Left cardiac atrium (tissue), 4 donors: ENCODE data around the gene SUMF2. TPM values are rescaled to one million over a fixed set of nuclear protein-coding genes. Genes with fewer than 3 reads are reported as not detected.
"Not testable (repeated sequence)": the region's sequence is repeated elsewhere in the genome, so short reads cannot be mapped to it uniquely, and the experiment has no call there.

Source experiments
- ATAC-seq, 2 donors: fragments of 200-7000 bp; cut with Tn5 transposase; one replicate each; pipeline ENCODE4 v1.9.1; 2020; ENCODE audit warnings: mild to moderate bottlenecking in 2 of 2, moderate library complexity in 2 of 2
- DNase-seq: peaks from one replicate; pipeline ENCODE4 v3.0.0-alpha.2; 2020
- intact Hi-C, 2 donors: fragments of 100-400 bp; cut with DNase I; formaldehyde crosslinking; loops; one replicate each; pipeline versions ENCODE4 v1.14.1 to v1.15.1; 2022 to 2023
- long read RNA-seq: library from polyadenylated mRNA; unstranded; transcript quantifications from one replicate; pipeline ENCODE4 v2.0.0, GENCODE V29; 2021
- total RNA-seq, 2 donors: library from RNA; stranded (reverse); fragmentation: NEBNext Ultra II Directional; extraction: Animal tissue kit (Norgen Biotek cat#: 25700); gene quantifications; one replicate each; pipeline ENCODE4 v1.2.1, GENCODE V29; 2021
- donor health status: DM: no; HTN: yes; CAD: no.
- donor health status: DM: no; HTN: yes; CAD: no; lungs with severe emphysema.
- donor health status: DM: yes; HTN: yes; CAD: no.
- donor health status: Dilated cardiomyopathy.

SUMF2 gene
- 10 to 100 TPM; 50.6 to 52.5 TPM for total RNA-seq
- long read RNA-seq, transcript SUMF2-208 (9 exons, 2,052 nt), result major isoform, 58 of 77 reads
- long read RNA-seq, partial matches to known transcripts, result 4 of 77 reads
- long read RNA-seq, other reads (novel, unspliced or antisense), result 6 of 77 reads

- DNase-seq, result peak; percentile 93
- intact Hi-C loops, result no loop called here
- ATAC-seq, result peak; percentile 99
These were observed at the start of gene SUMF2 for GRCh38 chr7:56063882-56064625. TSS of gene SUMF2 (plus strand) at chr7:56064286. CDS start at chr7:56064312, 26 bp downstream.

GRCh38 chr7:56017015-56017414 lies 47.1 kb upstream of the SUMF2 start:
- DNase-seq, ATAC-seq, intact Hi-C loops: not testable (repeated sequence)

- ATAC-seq, result no peak
- intact Hi-C loops, result no loop called here
- DNase-seq, result no peak
These were observed 44.6 kb upstream of the SUMF2 start for GRCh38 chr7:56019501-56019900.

- intact Hi-C loops, result no loop called here
These were observed 40.6 kb upstream of the SUMF2 start for GRCh38 chr7:56023500-56023899.

GRCh38 chr7:56026538-56026937 lies 37.5 kb upstream of the SUMF2 start:
- ATAC-seq, result no peak
- intact Hi-C loops, result no loop called here
- no peak for DNase-seq

More at GRCh38 chr7:56023500-56023899, 40.6 kb upstream of the SUMF2 start:
- ATAC-seq, result no peak
- DNase-seq, result no peak

- intact Hi-C loops, result no loop called here
- no peak for DNase-seq
- ATAC-seq, result no peak
These were observed 35.0 kb upstream of the SUMF2 start for GRCh38 chr7:56028942-56029630.

- no peak for DNase-seq
- intact Hi-C loops, result no loop called here
- no peak for ATAC-seq
These were observed 33.7 kb upstream of the SUMF2 start for GRCh38 chr7:56030340-56030739.

GRCh38 chr7:56031556-56031955 lies 32.5 kb upstream of the SUMF2 start:
- intact Hi-C loops, DNase-seq: not testable (repeated sequence)

GRCh38 chr7:56032578-56032977 lies 31.5 kb upstream of the SUMF2 start:
- intact Hi-C loops, DNase-seq, ATAC-seq: not testable (repeated sequence)

More at GRCh38 chr7:56031556-56031955, 32.5 kb upstream of the SUMF2 start:
- not testable (repeated sequence) for ATAC-seq

GRCh38 chr7:56033671-56034432 lies 30.2 kb upstream of the SUMF2 start:
- intact Hi-C loops, result no loop called here
- DNase-seq, result peak; percentile 52
- ATAC-seq, result peak; percentile 85 to 96

GRCh38 chr7:56040730-56041129 lies 23.4 kb upstream of the SUMF2 start:
- ATAC-seq, result no peak
- DNase-seq, result no peak
- intact Hi-C loops, result loop anchor here in 1 of 2 donors (10.0 kb wide), 1 partner anchor 64 kb away; the partner anchor contains the start of gene CHCHD2

GRCh38 chr7:56045758-56046157 lies 18.3 kb upstream of the SUMF2 start:
- ATAC-seq, DNase-seq: not testable (repeated sequence)
- intact Hi-C loops, result loop anchor here in 1 of 2 donors (10.0 kb wide), 1 partner anchor 59 kb away; the partner anchor contains the start of gene CHCHD2

- DNase-seq (no peak), ATAC-seq (no peak)
- intact Hi-C loops, result loop anchor here in 1 of 2 donors (10.0 kb wide), 1 partner anchor 58 kb away; the partner anchor contains the start of gene CHCHD2
These were observed 17.2 kb upstream of the SUMF2 start for GRCh38 chr7:56046721-56047445.

- ATAC-seq, DNase-seq: not testable (repeated sequence)
- intact Hi-C loops, result loop anchor here in 1 of 2 donors (10.0 kb wide), 1 partner anchor 57 kb away; the partner anchor contains the start of gene CHCHD2
These were observed 16.5 kb upstream of the SUMF2 start for GRCh38 chr7:56047446-56048116.

- ATAC-seq (no peak), DNase-seq (no peak)
- intact Hi-C loops, result loop anchor here in 1 of 2 donors (10.0 kb wide), 1 partner anchor 57 kb away; the partner anchor contains the start of gene CHCHD2
These were observed 15.8 kb upstream of the SUMF2 start for GRCh38 chr7:56048245-56048644.

GRCh38 chr7:56048763-56049162 lies 15.3 kb upstream of the SUMF2 start:
- not testable (repeated sequence) for ATAC-seq, DNase-seq
- intact Hi-C loops, result loop anchor here in 1 of 2 donors (10.0 kb wide), 1 partner anchor 56 kb away; the partner anchor contains the start of gene CHCHD2

- intact Hi-C loops, result no loop called here
- no peak for DNase-seq
- no peak for ATAC-seq
These were observed 13.1 kb upstream of the SUMF2 start for GRCh38 chr7:56051053-56051338.
